ENCODE measurements around the gene NHEJ1. TPM values are rescaled to one million over a fixed set of nuclear protein-coding genes. Genes with fewer than 3 reads are reported as not detected.

Gene NHEJ1
- total RNA-seq, 5 donors from 2014 or later (not counting 1 experiment from before 2014, with no cell fraction given) = 17.3 to 21.1 (median 18.2) TPM

DNA sequence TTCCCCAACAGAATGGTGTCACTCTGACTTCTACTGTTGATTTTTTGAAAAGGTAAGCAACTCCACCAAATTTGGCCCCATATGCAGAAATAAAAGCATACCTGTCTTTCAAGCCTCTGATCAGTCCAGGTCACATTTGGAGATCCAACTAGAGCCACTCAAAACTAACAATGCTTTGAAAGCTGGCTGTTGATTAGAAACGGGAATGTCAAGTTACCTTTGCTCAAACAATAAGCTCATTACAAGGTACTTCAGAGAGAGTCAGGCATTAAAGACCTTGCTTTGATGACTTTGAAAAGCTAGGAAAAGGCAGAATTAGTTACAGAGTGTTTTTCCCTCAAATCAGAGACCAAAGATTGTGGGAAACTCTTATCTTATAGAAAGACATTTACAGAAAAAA is 95.1 kb downstream of the NHEJ1 start:
- H3K9me3 Mint-ChIP-seq = no peaks in the 10 kb centered on the region
- H3K27me3 Mint-ChIP-seq = peaks cover 21 to 31% of the 10 kb centered on the region in 2 donors
- POLR2A ChIA-PET = no interaction called here
- Histone ChIP-seq H3K27ac (ENCODE audit: low read length) (no peak overlapping the region), H3K9me3 (no peaks in the 10 kb centered on the region), H3K4me1 (ENCODE audit: control insufficient read depth in 1 of 2, extremely low read depth in 1 of 2, insufficient read depth in 2 of 2, low read length in 2 of 2) (peaks cover 0 to 7% of the 10 kb centered on the region in 2 experiments), H3K4me3 (ENCODE audit: control insufficient read depth in 1 of 2, extremely low read depth in 1 of 2, low read length in 1 of 2) (no peak overlapping the region), H3K27me3 (replicated peaks in 1 of 2; ENCODE audit: control insufficient read depth in 2 of 2, extremely low read depth in 1 of 2, insufficient read depth in 2 of 2, low read length in 1 of 2) (peaks cover 14 to 19% of the 10 kb centered on the region in 2 experiments), H3K36me3 (ENCODE audit: control insufficient read depth in 2 of 2, extremely low read depth in 1 of 2, insufficient read depth in 1 of 2, low read length in 1 of 2) (no peaks in the 10 kb centered on the region)
- peaks cover 0 to 5% (median 4%) of the 10 kb centered on the region in 3 donors for H3K4me1 Mint-ChIP-seq
- DNase-seq (no peak), ATAC-seq (replicated peaks in 1 of 4) (no peak)
- no peak overlapping the region for H3K27ac Mint-ChIP-seq
- peaks cover 4% of the 10 kb centered on the region for H3K36me3 Mint-ChIP-seq
- H3K4me3 Mint-ChIP-seq = no peak overlapping the region
- CTCF ChIA-PET = interaction anchor here in 1 of 2 donors (0.6 to 0.9 kb wide), 2 partner anchors 39 to 87 kb away, joined by 3 to 4 read pairs; no protein-coding TSS in a partner anchor
- no CpG with 5 or more reads among the region's 1 CpG for WGBS (ENCODE audit: insufficient coverage)

GRCh38 chr2:219062081-219062480 is 98.5 kb downstream of the NHEJ1 start:
- Histone ChIP-seq H3K4me3 (ENCODE audit: control insufficient read depth in 1 of 2, extremely low read depth in 1 of 2, low read length in 1 of 2) (no peak overlapping the region), H3K9me3 (no peaks in the 10 kb centered on the region), H3K27ac (ENCODE audit: low read length) (no peak overlapping the region), H3K27me3 (replicated peaks in 1 of 2; ENCODE audit: control insufficient read depth in 2 of 2, extremely low read depth in 1 of 2, insufficient read depth in 2 of 2, low read length in 1 of 2) (peaks cover 25 to 45% of the 10 kb centered on the region in 2 experiments), H3K36me3 (ENCODE audit: control insufficient read depth in 2 of 2, extremely low read depth in 1 of 2, insufficient read depth in 1 of 2, low read length in 1 of 2) (no peaks in the 10 kb centered on the region), H3K4me1 (ENCODE audit: control insufficient read depth in 1 of 2, extremely low read depth in 1 of 2, insufficient read depth in 2 of 2, low read length in 2 of 2) (peaks cover 0 to 38% of the 10 kb centered on the region in 2 experiments)
- DNase-seq = no peak
- H3K4me3 Mint-ChIP-seq = no peak overlapping the region
- POLR2A ChIA-PET = interaction anchor here in 1 of 2 donors (0.7 kb wide), 1 partner anchor 685 kb away, joined by 3 read pairs; no protein-coding TSS in a partner anchor
- H3K9me3 Mint-ChIP-seq = no peaks in the 10 kb centered on the region
- 83% methylated on average over 2 of the region's 6 CpGs for WGBS (ENCODE audit: insufficient coverage)
- CTCF ChIA-PET = interaction anchor here in 1 of 2 donors (0.5 kb wide), 1 partner anchor 187 kb away, joined by 3 read pairs; no protein-coding TSS in a partner anchor
- peaks cover 16 to 29% (median 26%) of the 10 kb centered on the region in 3 donors for H3K4me1 Mint-ChIP-seq
- H3K36me3 Mint-ChIP-seq = no peaks in the 10 kb centered on the region
- no peak overlapping the region for H3K27ac Mint-ChIP-seq
- ATAC-seq (replicated peaks in 1 of 4) = no peak
- H3K27me3 Mint-ChIP-seq = peaks cover 44 to 49% of the 10 kb centered on the region in 2 donors

- Histone ChIP-seq H3K4me1 (ENCODE audit: control insufficient read depth in 1 of 2, extremely low read depth in 1 of 2, insufficient read depth in 2 of 2, low read length in 2 of 2) (peaks cover 0 to 38% of the 10 kb centered on the region in 2 experiments), H3K27me3 (replicated peaks in 1 of 2; ENCODE audit: control insufficient read depth in 2 of 2, extremely low read depth in 1 of 2, insufficient read depth in 2 of 2, low read length in 1 of 2) (peaks cover 29 to 55% of the 10 kb centered on the region in 2 experiments), H3K4me3 (ENCODE audit: control insufficient read depth in 1 of 2, extremely low read depth in 1 of 2, low read length in 1 of 2) (no peak within 1 kb of the TSS), H3K27ac (ENCODE audit: low read length) (no peak within 1 kb of the TSS), H3K36me3 (ENCODE audit: control insufficient read depth in 2 of 2, extremely low read depth in 1 of 2, insufficient read depth in 1 of 2, low read length in 1 of 2) (no peaks in the 10 kb centered on the region), H3K9me3 (no peaks in the 10 kb centered on the region)
- peaks cover 16 to 32% (median 26%) of the 10 kb centered on the region in 3 donors for H3K4me1 Mint-ChIP-seq
- H3K27me3 Mint-ChIP-seq = peaks cover 50 to 58% of the 10 kb centered on the region in 2 donors
- peak within 1 kb of the TSS; percentile 4 to 70 (median 17) for H3K4me3 Mint-ChIP-seq
- POLR2A ChIA-PET = interaction anchor here in 1 of 2 donors (0.7 kb wide), 1 partner anchor 684 kb away, joined by 3 read pairs; no protein-coding TSS in a partner anchor
- CTCF ChIA-PET = no interaction called here
- no peaks in the 10 kb centered on the region for H3K36me3 Mint-ChIP-seq
- no peak within 1 kb of the TSS for H3K27ac Mint-ChIP-seq
- WGBS (ENCODE audit: insufficient coverage) = 2% methylated on average over 69 of the region's 76 CpGs
- H3K9me3 Mint-ChIP-seq = no peaks in the 10 kb centered on the region
- ATAC-seq (replicated peaks in 1 of 4) (peak in 2 of 4 experiments; percentile 15 to 31), DNase-seq (peak in 2 of 35 experiments; percentile 21)
Measured at GRCh38 chr2:219060821-219061791, 99.5 kb downstream of the NHEJ1 start, which contains the start of gene IHH. TSS of gene IHH (minus strand) at chr2:219060921. CDS start at chr2:219060467, 454 bp downstream.

GRCh38 chr2:219059725-219060682 is 100.6 kb downstream of the NHEJ1 start:
- ChIA-PET CTCF (interaction anchor here (1.7 to 3.0 kb wide), 3 partner anchors 58 to 94 kb away, joined by 3 to 12 read pairs (median 11); no protein-coding TSS in a partner anchor), POLR2A (no interaction called here)
- Mint-ChIP-seq H3K27ac (no peak overlapping the region), H3K4me3 (peak overlapping the region; percentile 17 to 70 (median 47)), H3K4me1 (peaks cover 16 to 32% (median 26%) of the 10 kb centered on the region in 3 donors), H3K27me3 (peaks cover 56 to 64% of the 10 kb centered on the region in 2 donors), H3K9me3 (no peaks in the 10 kb centered on the region), H3K36me3 (no peaks in the 10 kb centered on the region)
- Histone ChIP-seq H3K9me3 (no peaks in the 10 kb centered on the region), H3K27ac (ENCODE audit: low read length) (no peak overlapping the region), H3K4me1 (ENCODE audit: control insufficient read depth in 1 of 2, extremely low read depth in 1 of 2, insufficient read depth in 2 of 2, low read length in 2 of 2) (peaks cover 0 to 38% of the 10 kb centered on the region in 2 experiments), H3K27me3 (replicated peaks in 1 of 2; ENCODE audit: control insufficient read depth in 2 of 2, extremely low read depth in 1 of 2, insufficient read depth in 2 of 2, low read length in 1 of 2) (peaks cover 29 to 66% of the 10 kb centered on the region in 2 experiments), H3K4me3 (ENCODE audit: control insufficient read depth in 1 of 2, extremely low read depth in 1 of 2, low read length in 1 of 2) (no peak overlapping the region), H3K36me3 (ENCODE audit: control insufficient read depth in 2 of 2, extremely low read depth in 1 of 2, insufficient read depth in 1 of 2, low read length in 1 of 2) (no peaks in the 10 kb centered on the region)
- 7% methylated on average over 67 of the region's 81 CpGs for WGBS (ENCODE audit: insufficient coverage)
- DNase-seq = peak in 3 of 35 experiments; percentile 3 to 14 (median 14)
- no peak for ATAC-seq (replicated peaks in 1 of 4)

DNA sequence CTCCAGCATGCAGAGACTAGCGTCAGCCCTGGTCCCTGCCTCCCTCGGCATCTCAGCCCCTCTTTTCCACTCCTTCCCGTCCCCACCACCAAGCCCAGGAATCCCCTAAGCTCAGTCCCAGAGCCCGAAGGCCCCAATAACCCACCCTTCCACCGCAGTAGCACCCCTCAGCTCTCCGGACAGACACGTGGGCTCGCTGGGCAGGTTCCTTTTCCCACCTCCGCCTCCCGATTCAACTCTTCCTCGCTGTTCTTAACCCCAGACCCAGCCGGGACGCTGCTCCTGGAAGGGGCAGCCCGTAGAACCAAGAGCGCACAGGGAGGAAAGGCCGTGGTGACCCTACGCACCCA is 101.3 kb downstream of the NHEJ1 start:
- H3K36me3 ChIP-seq (ENCODE audit: control insufficient read depth in 2 of 2, extremely low read depth in 1 of 2, insufficient read depth in 1 of 2, low read length in 1 of 2) = no peaks in the 10 kb centered on the region
- no peaks in the 10 kb centered on the region for H3K9me3 ChIP-seq
- Mint-ChIP-seq H3K27me3 (peaks cover 52 to 70% of the 10 kb centered on the region in 2 donors), H3K27ac (no peak overlapping the region), H3K9me3 (no peaks in the 10 kb centered on the region), H3K4me3 (peak overlapping the region in 2 of 3 donors; percentile 47 to 70), H3K4me1 (peaks cover 16 to 32% (median 26%) of the 10 kb centered on the region in 3 donors), H3K36me3 (no peaks in the 10 kb centered on the region)
- DNase-seq (no peak), ATAC-seq (replicated peaks in 1 of 4) (no peak)
- H3K27ac ChIP-seq (ENCODE audit: low read length) = no peak overlapping the region
- H3K27me3 ChIP-seq (replicated peaks in 1 of 2; ENCODE audit: control insufficient read depth in 2 of 2, extremely low read depth in 1 of 2, insufficient read depth in 2 of 2, low read length in 1 of 2) = peaks cover 27 to 72% of the 10 kb centered on the region in 2 experiments
- 6% methylated on average over 17 of the region's 17 CpGs for WGBS (ENCODE audit: insufficient coverage)
- peaks cover 0 to 38% of the 10 kb centered on the region in 2 experiments for H3K4me1 ChIP-seq (ENCODE audit: control insufficient read depth in 1 of 2, extremely low read depth in 1 of 2, insufficient read depth in 2 of 2, low read length in 2 of 2)
- ChIA-PET POLR2A (no interaction called here), CTCF (interaction anchor here (1.7 to 3.0 kb wide), 3 partner anchors 59 to 95 kb away, joined by 3 to 12 read pairs (median 11); no protein-coding TSS in a partner anchor)
- no peak overlapping the region for H3K4me3 ChIP-seq (ENCODE audit: control insufficient read depth in 1 of 2, extremely low read depth in 1 of 2, low read length in 1 of 2)
